HG03095 (cell line): ENCODE results near the gene KLHL2.
A peak's percentile ranks its signal among the peaks of the same experiment; 100 is the strongest.

Source experiments
- ATAC-seq: cut with Tn5 transposase; IDR thresholded peaks from one replicate; pipeline ENCODE4 v1.9.1; 2021; ENCODE audit warnings: moderate library complexity; ENCODE audit not compliant: unreplicated experiment

Gene KLHL2

DNA sequence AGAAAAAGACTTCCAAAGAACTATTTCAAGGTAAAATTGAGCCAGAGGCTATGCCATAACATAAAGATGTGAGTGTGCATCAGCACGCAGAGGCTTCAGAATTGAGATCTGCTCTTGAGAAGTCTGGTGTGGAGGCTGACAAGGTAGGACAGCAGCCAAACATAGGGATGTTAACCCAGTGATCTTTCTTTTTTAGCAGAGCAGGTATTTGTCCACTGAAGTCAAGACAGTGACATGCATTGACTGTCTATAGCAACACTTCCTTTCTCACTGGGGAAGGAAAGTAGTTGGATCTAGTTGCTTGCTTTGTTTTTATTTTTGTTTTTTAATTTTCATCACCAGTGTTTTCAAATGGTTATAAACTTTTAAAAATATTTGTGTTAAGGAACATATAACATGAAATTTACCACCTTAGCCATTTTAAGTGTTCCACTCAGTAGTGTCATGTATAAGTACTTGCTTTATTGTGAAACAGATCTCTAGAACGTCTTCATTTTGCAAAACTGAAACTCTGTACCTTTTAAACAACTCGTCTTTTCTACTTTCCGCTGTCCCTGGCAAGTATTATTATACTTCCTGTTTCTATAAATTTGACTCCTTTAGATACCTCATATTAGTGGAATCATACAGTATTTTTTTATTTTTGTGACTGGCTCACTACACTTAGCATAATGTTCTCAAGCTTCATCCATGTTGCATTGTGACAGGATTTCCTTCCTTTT is 79.4 kb downstream of the KLHL2 start:
- peak; percentile 83 for ATAC-seq

DNA sequence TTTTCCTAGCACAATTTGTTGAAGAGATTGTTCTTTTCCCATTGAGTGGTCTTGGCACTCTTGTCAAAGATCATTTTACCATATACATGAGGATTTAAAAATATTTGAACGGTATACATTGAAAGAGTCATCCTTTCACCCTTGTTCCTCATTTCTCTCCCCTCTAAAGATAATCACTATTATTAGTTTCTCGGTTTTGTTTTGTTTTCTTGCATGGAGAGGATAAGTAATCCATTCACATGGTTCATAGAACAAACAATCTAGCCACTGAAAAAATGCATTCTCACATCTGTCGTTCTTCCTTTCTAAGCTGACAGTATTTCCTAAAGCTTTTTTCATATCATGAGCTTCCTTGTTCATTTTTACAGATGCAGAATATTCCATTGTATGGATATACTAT is 80.9 kb downstream of the KLHL2 start:
- peak; percentile 37 for ATAC-seq

DNA sequence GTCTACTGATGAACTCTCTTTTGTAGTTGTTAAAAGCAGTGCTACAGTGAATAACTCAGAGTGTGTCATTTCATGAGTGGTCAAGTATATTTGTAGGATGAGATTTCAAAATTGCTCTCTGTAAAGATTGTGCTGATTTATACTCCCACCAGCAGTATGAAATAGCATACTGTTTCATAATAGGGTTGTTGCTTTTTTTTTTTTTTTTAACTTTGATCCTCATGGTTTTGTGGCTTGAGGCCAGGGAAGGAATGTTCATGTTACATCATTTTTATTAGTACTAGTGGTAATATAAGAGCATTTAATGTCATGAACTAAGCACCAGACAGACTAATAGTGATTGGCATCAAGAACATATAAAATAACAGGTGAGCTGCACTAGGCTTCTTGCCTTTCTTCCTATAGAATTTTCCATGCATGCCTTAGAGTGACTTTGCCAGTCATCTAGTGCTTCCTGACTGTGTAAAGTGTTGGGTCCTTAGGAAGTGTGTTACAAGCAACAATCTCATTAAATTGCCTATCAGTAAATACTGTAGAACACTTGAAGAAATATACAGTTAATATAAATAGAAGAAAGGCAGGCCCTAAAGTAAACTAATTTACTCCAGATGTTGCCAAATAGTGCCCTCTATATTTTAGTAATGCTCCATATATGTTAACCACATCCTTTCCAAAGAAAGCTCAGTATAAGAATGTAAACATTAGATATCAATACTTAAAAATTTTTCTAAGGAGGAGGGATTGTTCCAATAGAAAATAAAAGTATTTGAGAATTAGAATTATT is 81.5 kb downstream of the KLHL2 start:
- ATAC-seq, result peak; percentile 6

DNA sequence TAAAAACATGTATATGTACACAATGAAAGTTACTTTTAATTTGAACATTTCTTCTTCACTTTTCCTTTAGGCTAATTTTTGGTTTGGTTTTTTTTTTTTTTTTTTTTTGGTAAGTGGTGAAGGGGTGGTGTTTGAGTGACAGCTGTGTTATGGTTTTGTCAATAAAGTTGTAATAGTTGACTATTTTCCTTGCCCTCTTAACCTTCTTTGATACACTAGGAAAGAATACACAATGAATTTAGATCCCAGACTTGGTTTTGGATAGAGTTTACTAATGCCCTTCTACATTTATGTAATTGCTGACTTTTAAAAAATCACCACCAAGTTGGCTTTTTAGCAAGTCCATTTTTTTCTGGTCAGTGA is 82.0 kb downstream of the KLHL2 start:
- ATAC-seq, result no peak

DNA sequence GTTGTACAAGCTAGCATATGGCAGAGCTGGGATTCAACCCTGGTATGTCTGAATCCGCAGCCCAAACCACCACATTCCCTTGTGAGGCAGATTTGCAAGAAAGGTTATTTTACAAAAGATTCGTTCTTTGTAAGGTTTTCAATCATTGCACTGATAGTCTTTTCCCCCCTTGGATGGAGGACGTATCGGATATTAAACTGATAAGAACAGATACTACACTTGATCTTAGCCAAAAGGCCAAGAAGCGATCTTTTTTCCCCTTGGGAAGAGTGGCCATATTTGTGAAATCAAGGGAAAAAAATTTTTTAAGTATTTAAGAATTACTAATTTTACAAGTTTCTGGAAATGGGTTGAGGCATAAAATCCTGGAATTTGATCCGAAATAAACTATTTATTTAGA is 85.7 kb downstream of the KLHL2 start:
- ATAC-seq, result no peak

DNA sequence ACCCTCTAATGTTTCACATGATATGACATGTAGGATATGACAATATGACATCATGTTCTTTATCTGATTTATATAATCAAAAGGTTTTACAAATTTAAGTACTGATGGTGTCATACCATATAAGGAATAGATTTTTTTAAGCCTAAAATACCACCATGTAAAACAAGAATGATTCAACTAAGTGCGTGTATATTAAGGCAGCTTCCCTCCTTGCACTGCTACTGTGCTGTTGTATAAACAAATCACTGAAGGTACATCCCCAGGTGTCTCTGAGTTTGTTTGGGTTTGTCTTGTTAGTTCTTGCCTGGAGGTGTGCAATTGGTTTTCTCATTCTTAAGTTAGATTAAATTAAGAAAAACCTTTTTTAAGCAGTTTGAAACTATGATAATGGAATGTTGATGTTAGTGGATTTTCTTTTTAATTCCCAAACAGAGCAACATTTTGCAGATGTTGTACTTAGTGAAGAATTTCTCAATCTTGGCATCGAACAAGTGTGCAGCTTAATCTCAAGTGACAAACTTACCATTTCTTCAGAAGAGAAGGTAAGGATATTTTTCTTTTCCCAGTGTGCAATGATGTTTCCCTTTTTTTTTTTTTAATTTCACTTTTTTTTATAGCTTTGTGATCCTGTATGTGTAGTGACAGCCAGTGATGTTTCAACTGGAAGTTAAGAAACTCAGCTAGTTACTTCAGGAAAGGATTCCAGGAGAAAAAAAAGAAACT is 86.7 kb downstream of the KLHL2 start:
- ATAC-seq, result no peak

DNA sequence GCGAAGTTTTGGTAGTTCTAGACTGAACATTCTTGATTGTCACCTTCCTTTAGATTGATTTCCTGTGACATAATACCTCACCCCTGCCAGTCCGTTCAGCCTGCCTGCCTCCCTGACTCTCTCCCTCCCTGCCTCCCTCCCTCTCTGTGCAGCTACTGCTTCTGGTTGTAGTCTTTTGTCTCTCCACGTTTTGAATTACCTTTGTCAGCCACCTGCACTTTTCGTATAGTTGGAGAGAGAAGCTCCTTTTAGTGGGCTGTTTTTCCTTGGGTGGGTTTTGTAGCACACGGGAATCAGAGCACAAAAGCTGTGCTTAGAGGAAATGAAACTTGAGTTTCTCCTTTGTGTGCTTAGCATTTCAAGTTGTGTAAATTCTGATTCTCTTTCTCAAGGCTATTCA is 87.5 kb downstream of the KLHL2 start:
- ATAC-seq, result peak; percentile 91

DNA sequence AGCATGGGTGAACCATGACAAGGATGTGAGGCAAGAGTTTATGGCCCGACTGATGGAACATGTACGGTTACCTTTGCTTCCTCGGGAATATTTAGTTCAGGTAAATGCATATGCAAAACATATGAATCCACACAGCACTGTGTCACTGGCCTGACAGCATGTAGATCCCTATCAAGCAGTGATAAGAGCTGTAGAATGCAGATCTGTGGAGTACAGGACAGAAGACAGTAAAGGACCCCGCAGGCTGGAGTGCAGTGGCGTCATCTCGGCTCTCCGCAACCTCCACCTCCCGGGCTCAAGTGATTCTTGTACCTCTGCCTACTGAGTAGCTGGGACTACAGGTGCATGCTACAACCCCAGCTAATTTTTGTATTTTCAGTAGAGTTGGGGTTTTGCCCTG is 90.3 kb downstream of the KLHL2 start:
- no peak for ATAC-seq

DNA sequence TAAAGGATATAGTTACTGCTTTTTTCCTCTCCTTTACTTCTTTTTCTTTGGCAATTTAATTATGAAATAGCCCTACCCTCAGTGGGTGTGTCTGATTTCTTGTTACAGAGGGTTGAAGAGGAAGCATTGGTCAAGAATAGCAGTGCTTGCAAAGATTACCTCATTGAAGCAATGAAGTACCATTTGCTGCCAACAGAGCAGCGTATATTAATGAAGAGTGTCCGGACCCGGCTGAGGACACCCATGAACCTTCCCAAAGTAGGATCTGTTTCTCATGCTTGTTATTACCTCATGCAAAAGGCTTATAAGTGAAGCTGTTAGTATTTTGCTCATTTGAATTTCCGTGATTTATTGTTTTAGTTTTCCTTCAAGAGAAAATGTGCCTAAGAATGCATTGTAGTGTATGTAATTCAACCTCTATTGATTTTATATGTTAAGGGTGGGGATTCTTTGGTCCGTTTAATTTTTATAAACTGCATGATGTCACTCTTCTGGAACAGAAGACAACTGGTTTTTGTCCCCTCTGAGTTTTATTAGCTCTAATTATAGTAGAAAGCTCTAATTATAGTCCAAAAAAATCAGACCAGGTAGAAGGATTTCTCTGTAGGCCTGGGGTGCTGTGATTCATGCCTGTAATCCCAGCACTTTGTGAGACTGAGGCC is 92.2 kb downstream of the KLHL2 start:
- no peak for ATAC-seq

DNA sequence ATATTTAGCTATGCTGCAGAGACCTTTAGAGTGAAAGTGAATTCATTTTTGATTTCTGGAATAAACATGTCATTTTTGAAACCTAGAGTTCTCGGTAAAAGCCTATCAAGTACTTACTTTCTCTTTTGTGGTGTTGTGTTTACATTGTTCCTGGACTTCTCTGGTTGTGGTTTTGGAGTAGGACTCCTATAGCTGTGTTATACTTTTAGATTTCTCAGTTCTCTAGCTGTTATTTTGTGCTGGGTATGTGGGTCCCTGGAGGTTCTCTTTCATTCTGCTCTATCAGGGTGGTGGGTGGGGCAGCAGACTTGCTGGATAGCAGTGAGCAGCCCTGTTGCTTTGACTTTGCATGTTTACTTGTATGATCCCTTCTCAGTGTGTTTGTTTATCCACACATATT is 94.5 kb downstream of the KLHL2 start:
- peak; percentile 83 for ATAC-seq

DNA sequence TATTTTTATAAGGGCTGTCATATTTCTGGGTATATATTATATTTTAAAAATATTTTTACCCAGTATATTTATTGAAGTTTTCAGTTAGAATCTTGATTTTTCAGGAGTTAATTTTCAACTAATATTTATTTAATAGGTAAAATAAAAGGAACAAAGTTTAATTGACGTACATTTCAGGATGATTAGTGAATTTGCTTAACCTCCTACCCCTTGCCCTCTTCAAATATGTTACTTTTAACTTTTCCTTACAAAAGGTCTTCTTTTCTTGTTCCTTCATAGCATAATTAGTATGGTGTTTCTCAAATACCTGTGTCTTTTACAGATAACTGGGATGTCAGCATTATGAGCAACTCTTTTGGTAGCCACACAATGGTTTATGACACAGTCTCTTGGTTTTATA is 95.3 kb downstream of the KLHL2 start:
- ATAC-seq, result no peak

DNA sequence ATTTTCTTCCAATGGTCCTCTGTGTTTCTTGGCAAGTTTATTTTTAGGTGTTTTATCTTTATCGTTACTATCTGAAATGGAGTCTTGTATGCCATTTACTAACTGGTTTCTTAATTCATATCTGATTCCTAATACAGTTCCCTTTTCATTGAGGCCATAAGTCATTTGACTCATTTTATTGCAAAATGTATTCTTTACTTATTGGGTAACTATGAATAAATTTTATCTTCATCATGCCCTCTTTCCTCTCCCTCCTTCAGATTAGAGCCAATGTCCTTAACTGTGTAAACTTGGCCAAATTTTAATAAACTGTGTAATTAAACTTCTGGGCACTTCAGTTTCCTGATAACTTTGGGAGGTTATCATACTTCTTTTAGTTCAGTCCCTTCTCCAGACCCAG is 100.8 kb downstream of the KLHL2 start:
- no peak for ATAC-seq

DNA sequence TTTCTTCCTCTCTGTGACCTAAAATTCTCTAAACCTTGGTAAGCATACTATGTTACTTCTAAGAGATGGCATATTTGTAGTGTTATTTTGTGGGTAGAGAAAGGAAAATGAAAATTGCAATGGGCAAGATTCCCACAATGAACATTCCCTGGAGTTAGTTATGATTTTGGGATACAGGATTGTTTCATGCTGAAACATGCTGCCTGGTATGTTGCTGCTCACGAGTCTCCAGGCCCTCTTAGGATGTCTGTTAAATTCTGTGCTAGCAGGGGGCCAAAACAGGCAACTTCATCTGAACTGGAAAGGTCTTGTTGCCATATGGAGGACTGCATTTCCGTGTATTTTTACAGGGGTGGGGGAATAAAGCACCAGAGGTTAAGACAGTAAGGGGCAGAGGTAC is 101.2 kb downstream of the KLHL2 start:
- ATAC-seq, result no peak

DNA sequence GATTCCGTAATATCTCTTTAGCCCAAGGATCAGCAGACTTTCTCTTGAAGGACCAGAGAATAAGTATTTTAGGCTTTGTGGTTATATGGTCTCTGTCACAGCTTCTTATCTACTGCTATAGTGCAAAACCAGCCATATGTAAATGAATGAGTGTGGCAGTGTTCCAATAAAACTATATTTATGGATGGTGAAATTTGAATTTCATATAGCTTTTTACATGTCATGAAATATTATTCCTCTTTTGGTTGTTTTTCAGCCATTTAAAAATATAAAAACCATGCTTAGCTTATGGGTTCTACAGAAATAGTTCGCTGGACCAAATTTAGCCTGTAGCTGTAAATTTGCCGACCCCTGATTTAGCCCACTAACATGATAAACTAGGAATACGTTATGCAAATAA is 102.1 kb downstream of the KLHL2 start:
- no peak for ATAC-seq

DNA sequence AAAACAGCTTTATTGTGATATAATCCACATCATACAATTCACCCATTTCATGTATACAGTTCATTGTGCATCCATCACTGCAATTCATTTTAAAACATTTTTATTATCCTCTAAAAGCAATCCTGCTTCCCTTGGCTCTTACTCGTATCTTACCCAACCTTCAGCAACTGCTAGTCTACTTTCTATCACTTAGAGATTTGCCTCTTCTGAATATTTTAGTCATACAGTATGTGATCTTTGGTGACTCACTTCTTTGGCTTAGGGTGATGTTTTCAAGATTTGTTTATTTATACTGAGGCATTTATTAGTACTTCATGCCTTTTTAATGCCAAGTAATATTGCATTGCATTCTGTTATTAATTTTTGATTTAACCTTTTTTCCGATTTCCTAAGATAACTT is 105.1 kb downstream of the KLHL2 start:
- no peak for ATAC-seq

DNA sequence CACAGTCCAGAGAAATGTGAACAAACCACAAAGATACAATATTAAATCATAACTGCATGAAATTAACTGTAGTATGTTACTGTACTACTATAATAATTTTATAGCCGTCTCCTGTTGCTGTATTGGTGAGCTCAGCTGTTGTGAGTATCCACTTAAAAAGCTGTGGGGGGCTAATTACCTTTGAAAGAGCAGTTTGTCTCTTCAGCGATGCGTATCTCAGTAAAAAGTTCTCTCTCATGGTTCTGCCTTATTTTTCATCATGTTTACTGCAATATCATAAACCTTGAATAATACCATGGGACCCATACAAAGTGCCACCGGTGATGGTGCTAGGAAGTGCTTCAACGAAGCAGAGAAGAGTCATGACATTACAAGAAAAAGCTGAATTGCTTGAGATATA is 111.7 kb downstream of the KLHL2 start:
- no peak for ATAC-seq

DNA sequence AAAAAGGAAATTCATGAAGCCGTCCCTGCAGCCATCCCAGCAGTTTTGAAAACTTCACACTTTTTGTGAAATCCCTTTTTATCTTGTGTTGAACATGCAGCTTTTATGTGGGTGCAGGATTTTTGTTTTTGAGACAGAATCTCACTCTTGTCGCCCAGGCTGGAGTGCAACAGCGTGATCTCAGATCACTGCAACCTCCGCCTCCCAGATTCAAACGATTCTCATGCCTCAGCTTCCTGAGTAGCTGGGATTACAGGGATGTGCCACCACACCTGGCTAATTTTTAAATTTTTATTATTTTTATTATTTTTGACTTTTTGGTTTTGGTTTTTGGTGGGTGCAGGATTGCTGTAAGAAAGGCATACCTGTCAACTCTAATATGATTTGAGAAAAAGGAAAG is 112.1 kb downstream of the KLHL2 start:
- ATAC-seq, result no peak

DNA sequence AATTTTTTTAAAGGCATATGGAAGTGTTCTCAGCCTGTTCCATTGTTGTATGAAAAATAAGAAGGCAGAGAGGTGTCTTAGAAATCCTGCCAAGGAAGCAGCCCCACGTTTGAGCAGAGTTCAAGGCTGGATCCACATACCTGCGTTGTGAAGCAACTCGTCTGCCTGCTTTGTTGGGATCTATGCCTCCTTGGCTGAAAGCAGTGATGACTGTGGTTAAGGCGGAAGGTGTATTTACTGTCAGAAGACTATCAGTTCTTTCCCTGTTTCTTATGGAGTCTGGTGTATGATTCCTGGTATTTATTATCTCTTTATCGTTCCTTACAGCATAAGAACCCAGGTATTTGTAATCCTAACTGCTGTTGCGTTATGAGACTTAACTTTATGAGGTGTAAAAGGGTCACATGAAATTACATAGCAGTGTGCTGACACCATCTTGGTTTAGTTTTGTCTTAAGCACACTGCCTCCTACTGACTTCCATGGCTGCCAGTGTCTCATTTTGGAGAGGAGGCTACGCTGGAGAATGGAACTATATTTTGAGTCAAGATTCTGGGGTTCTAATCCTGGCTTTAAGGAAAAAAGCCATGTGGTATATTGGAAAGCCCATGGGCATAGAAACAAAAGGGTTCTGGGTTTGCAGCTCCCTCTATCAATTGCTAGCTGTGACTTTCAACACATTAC is 117.0 kb downstream of the KLHL2 start:
- ATAC-seq, result no peak

DNA sequence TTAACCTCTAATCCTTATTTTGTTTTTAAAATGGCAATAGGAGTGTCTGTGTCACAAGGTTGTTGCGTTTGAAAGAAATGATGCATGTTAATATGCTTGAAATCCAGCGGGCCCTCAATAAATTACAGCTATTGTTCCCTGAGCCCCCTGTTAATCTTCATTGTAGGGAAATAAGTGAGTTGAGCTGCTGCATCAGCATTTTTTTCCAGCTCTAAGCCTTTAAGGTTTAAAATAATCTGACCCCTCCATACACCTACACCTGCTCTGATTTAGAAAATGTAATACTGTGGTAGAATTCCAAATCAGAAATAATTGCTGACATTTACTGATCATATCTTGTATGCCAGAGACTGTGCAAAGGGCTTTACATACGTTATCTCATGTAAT is 117.5 kb downstream of the KLHL2 start:
- ATAC-seq, result no peak

DNA sequence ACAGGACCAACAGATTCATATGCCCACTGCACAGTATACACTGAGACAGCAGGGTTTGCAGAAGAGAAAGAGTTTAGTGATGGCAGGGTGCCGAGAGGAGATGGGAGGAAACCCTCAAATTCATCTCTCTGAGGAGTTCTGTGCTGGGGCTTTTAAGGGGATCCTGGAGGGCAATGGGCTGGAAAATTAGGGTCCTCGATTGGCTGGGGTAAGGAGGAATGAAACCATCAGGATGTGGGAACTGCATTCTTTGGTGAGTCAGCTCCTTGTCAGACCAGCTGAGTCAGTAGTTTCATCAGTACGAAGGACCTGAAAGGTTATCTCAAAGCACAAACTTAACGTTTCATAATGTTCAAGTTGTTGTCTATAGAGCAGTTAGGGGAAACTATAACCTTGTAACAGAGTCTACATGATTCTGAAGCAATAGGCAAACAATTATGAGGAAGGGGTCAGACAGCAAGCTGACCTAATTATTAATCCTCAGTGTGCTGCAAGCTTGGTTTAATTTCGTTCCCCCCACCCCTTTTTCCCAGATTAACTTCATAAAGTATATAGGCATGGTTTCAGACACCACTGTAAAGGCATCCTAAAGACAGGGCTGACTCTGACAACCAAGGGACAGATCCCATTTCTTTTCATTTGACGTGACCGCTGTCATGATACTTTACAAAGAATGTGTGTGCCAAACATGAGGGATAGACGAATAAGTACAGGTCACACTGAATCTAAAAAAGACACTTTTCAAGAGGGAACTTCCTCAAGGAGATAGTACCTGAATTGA is 118.6 kb downstream of the KLHL2 start:
- ATAC-seq, result no peak
